Endothelial cell of umbilical vein (primary cell): Measurements from ENCODE around the gene FAM222B. TPM values are rescaled to one million over a fixed set of nuclear protein-coding genes. Genes with fewer than 3 reads are reported as not detected.
"Not testable (repeated sequence)": the region's sequence is repeated elsewhere in the genome, so short reads cannot be mapped to it uniquely, and the experiment has no call there.

Experiments used
- BruUV-seq: library from RNA; stranded (reverse); fragments of 400-500 nt; replicated peaks from 2 replicates; lab custom pipeline; 2021; lab: Mats Ljungman, UMichigan
- CTCF ChIA-PET: fragments of 300-600, 350-600 bp; sonication (Branson Sonifier 250); formaldehyde crosslinking; loops from one replicate; lab custom pipeline; 2021; ENCODE audit warnings: antibody characterized with exemption, inconsistent platforms; lab: Charles Lee
- POLR2A ChIA-PET: fragments of 300-600, 350-600 bp; sonication (Branson Sonifier 250); formaldehyde crosslinking; loops from one replicate; lab custom pipeline; 2021; ENCODE audit warnings: antibody characterized with exemption, inconsistent platforms; lab: Charles Lee
- DNase-seq: peaks from one replicate; pipeline ENCODE4 v3.0.0-alpha.2; 2011; ENCODE audit warnings: low read depth, low spot score
- FAIRE-seq: peaks from 2 replicates; lab custom pipeline; 2011; peaks lifted over from hg19 to GRCh38; lab: Jason Lieb, UNC
- H2AFZ ChIP-seq: 2 replicates; pipeline ENCODE4 v1.6.0; 2012; ENCODE audit warnings: low read depth, low read length, control low read depth, inconsistent platforms
- H3K27ac ChIP-seq: 2 replicates; pipeline ENCODE4 v1.5.1; 2011; ENCODE audit warnings: low read depth, mild to moderate bottlenecking, control low read depth, low read length, moderate library complexity; ENCODE audit not compliant: insufficient read depth
- H3K27me3 ChIP-seq, 2 experiments: 2 replicates each; pipeline versions ENCODE4 v1.6.0 to v1.6.1; 2011; ENCODE audit warnings: low read length in 2 of 2, mixed read lengths in 1 of 2; ENCODE audit not compliant: control insufficient read depth in 2 of 2, insufficient read depth in 2 of 2
- H3K36me3 ChIP-seq, 2 experiments: 2 replicates in 1 of 2; 3 replicates in 1 of 2; pipeline ENCODE4 v1.5.1; 2011; ENCODE audit warnings: low read length in 2 of 2, mild to moderate bottlenecking in 1 of 2, moderate library complexity in 1 of 2; ENCODE audit not compliant: control insufficient read depth in 2 of 2, insufficient read depth in 2 of 2; ENCODE audit errors: extremely low read depth in 1 of 2
- H3K4me1 ChIP-seq: 3 replicates; pipeline ENCODE4 v1.5.1; 2011; ENCODE audit warnings: mild to moderate bottlenecking, low read length; ENCODE audit not compliant: control insufficient read depth, insufficient read depth; ENCODE audit errors: extremely low read depth
- H3K4me2 ChIP-seq: 2 replicates; pipeline ENCODE4 v1.6.1; 2011; ENCODE audit warnings: low read length, control low read depth, mixed read lengths; ENCODE audit not compliant: insufficient read depth
- H3K4me3 ChIP-seq, 3 experiments: fragments of 200-600 bp in 1 of 3; sonication (generic), shearing (Covaris generic) in 1 of 3; replicated peaks in 1 of 3; 2 replicates each; pipeline ENCODE4 v1.5.1; 2011 to 2016; ENCODE audit warnings: control low read depth in 3 of 3, low read length in 3 of 3, mild to moderate bottlenecking in 2 of 3, inconsistent platforms in 1 of 3, low read depth in 1 of 3, moderate library complexity in 1 of 3; ENCODE audit not compliant: insufficient read depth in 1 of 3
- H3K79me2 ChIP-seq: 2 replicates; pipeline ENCODE4 v1.6.0; 2012; ENCODE audit warnings: low read length, inconsistent platforms; ENCODE audit not compliant: control insufficient read depth, insufficient read depth
- H3K9ac ChIP-seq: replicated peaks from 2 replicates; pipeline ENCODE3; 2011; ENCODE audit warnings: low read length, control low read depth; ENCODE audit not compliant: insufficient read depth; ENCODE audit errors: extremely low read depth
- H3K9me1 ChIP-seq: replicated peaks from 3 replicates; pipeline ENCODE4 v1.6.0; 2011; ENCODE audit warnings: mild to moderate bottlenecking, low read length; ENCODE audit not compliant: control insufficient read depth, insufficient read depth; ENCODE audit errors: extremely low read depth
- H3K9me3 ChIP-seq: replicated peaks from 2 replicates; pipeline ENCODE4 v1.5.1; 2012; ENCODE audit warnings: low read length, inconsistent platforms; ENCODE audit not compliant: control insufficient read depth, insufficient read depth
- H4K20me1 ChIP-seq: replicated peaks from 2 replicates; pipeline ENCODE3; 2011; ENCODE audit warnings: mild to moderate bottlenecking, low read length; ENCODE audit not compliant: control insufficient read depth, insufficient read depth; ENCODE audit errors: extremely low read depth
- CTCF ChIP-seq, 2 donors: IDR thresholded peaks; 1 replicate in 1 of 2; 2 replicates in 1 of 2; pipeline ENCODE4 v1.5.1; 2011; ENCODE audit warnings: low read length in 2 of 2, mild to moderate bottlenecking in 2 of 2, moderate library complexity in 2 of 2, control low read depth in 1 of 2, inconsistent platforms in 1 of 2, low read depth in 1 of 2; ENCODE audit not compliant: insufficient read depth in 1 of 2; ENCODE audit errors: extremely low read depth in 1 of 2
- EZH2 ChIP-seq: IDR thresholded peaks from 2 replicates; pipeline ENCODE4 v1.6.1; 2012; ENCODE audit warnings: borderline replicate concordance, low read depth, mild to moderate bottlenecking, moderate library complexity, low read length, inconsistent platforms; ENCODE audit not compliant: severe bottlenecking
- FOS ChIP-seq: IDR thresholded peaks from 2 replicates; pipeline ENCODE4 v1.6.1; 2011; ENCODE audit warnings: mild to moderate bottlenecking, low read length, moderate library complexity, borderline replicate concordance; ENCODE audit not compliant: insufficient read depth
- GATA2 ChIP-seq: IDR thresholded peaks from 2 replicates; pipeline ENCODE4 v1.7.0; 2011; ENCODE audit warnings: low read depth, mild to moderate bottlenecking, moderate library complexity, mixed read lengths, low read length; ENCODE audit not compliant: insufficient read length, insufficient read depth
- JUN ChIP-seq: IDR thresholded peaks from 2 replicates; pipeline ENCODE4 v1.6.1; 2011; ENCODE audit warnings: borderline replicate concordance, low read depth; ENCODE audit not compliant: insufficient read length, insufficient read depth
- MYC ChIP-seq: IDR thresholded peaks from one replicate; pipeline ENCODE4 v1.6.1; 2011; ENCODE audit warnings: mild to moderate bottlenecking, low read depth, low read length
- POLR2A ChIP-seq: IDR thresholded peaks from 2 replicates; pipeline ENCODE4 v1.6.1; 2012; ENCODE audit warnings: low read depth, mild to moderate bottlenecking, control low read depth, low read length
- POLR2AphosphoS5 ChIP-seq: IDR thresholded peaks from 2 replicates; pipeline ENCODE4 v1.6.1; 2012; ENCODE audit warnings: low read depth, mild to moderate bottlenecking, control low read depth, low read length, moderate library complexity; ENCODE audit not compliant: insufficient read depth
- dilution Hi-C: fragments of 300-500 bp; cut with MboI; formaldehyde crosslinking; loops from one replicate; pipeline ENCODE4 v1.15.0; 2019; ENCODE audit warnings: low sequenced_read_pairs; ENCODE audit not compliant: extremely low pct_ligation_motif_present
- intact Hi-C: fragments of 100-400 bp; cut with micrococcal nuclease; formaldehyde crosslinking; loops from one replicate; pipeline ENCODE4 v1.10.0; 2022
- polyA plus RNA-seq, 4 experiments: library from polyadenylated mRNA; depleted of rRNA in 3 of 4; stranded (reverse) in 3 of 4; unstranded in 1 of 4; fragments of >200 nt; gene quantifications; 2 replicates each; pipeline versions ENCODE4 v1.2.1 to v1.2.3, GENCODE V29; 2011 to 2012; ENCODE audit warnings: missing spikeins in 1 of 4
- total RNA-seq: library from RNA; stranded (reverse); gene quantifications from 2 replicates; pipeline ENCODE4 v1.2.3, GENCODE V29; 2021
- TF ChIP-seq, protein P1 (sequence below): IDR thresholded peaks from 2 replicates; pipeline ENCODE4 v1.6.1; 2011; ENCODE audit not compliant: insufficient read depth, insufficient read length

FAM222B gene
- total and polyA plus RNA-seq, 2 donors (not counting 3 experiments of a cell fraction or from before 2014, with no cell fraction given) = 21.1 to 30.6 TPM

DNA sequence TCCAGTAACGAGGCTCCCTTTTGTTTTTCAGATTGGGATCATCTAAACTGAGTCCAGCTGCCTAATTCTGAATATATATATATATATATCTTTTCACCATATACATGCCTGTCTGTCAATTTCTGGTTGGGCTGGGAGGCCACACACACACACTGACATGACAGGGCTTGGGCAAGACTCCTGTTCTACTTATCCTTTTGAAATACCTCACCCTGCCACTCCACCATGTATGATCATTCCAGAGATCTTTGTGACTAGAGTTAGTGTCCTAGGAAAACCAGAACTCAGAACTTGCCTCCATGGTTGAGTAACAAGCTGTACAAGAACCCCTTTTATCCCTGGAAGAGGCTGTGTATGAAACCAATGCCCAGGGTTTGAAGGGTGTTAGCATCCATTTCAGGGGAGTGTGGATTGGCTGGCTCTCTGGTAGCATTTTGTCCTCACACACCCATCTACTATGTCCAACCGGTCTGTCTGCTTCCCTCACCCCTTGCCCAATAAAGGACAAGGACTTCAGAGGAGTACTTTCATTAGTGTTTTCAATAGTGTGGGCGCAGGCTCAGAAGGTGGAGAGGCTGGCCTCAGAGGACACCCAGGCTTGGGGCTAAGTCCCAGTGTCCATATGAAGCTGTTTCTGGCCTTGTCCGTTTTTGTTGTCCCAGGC lies 118.6 kb downstream of the FAM222B start:
- H4K20me1 ChIP-seq, H3K9me3 ChIP-seq, H2AFZ ChIP-seq, H3K27ac ChIP-seq, intact Hi-C loops, H3K4me3 ChIP-seq, dilution Hi-C loops, H3K9me1 ChIP-seq, H3K4me2 ChIP-seq, H3K27me3 ChIP-seq, BruUV-seq, DNase-seq, H3K9ac ChIP-seq, FAIRE-seq: not testable (repeated sequence)
- CTCF ChIA-PET = interaction anchor here (13.7 kb wide), 1 partner anchor 23 kb away, joined by 602 read pairs; the partner anchor contains the start of gene TRAF4
- Histone ChIP-seq H3K36me3 (peaks cover 17 to 19% of the 10 kb centered on the region in 2 experiments), H3K4me1 (peaks cover 42% of the 10 kb centered on the region), H3K79me2 (peaks cover 38% of the 10 kb centered on the region)
- POLR2A ChIA-PET = interaction anchor here (0.6 kb wide), 1 partner anchor 189 kb away, joined by 3 read pairs; no protein-coding TSS in a partner anchor

DNA sequence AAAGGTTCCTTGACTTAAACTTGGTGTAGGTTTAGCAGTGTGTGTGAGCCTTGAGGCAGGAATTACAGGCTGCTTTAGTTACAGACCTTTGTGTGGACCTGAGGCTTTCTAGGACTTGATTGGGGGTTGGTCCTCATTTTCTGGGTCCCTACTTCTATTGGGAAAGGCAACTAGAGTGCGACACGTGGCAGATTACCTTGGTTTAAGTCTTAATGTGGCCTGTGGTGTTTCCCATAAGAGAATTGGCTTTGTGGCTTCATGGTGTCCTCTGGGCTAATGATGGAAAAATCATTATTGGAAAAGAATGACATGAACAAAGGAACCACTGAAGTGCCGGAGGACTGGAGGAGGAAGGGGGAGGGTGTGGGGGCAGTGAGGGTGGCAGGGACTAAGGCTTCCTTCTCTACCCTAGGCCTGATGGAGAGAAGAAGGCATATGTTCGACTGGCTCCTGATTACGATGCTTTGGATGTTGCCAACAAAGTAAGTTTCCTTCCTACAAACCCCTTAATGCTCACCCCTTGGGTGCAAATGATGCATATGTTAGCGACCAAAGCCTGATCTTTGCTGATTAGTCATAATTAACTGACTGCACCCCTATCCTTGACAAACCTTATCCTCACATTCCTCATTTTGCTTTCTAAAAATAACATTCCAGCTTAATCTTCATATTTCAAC lies 119.3 kb downstream of the FAM222B start:
- Histone ChIP-seq H3K4me2 (no peak overlapping the region), H3K9ac (no peak overlapping the region), H3K27me3 (no peaks in the 10 kb centered on the region), H3K9me1 (no peaks in the 10 kb centered on the region), H3K36me3 (peaks cover 17 to 19% of the 10 kb centered on the region in 2 experiments), H3K79me2 (peaks cover 38% of the 10 kb centered on the region), H4K20me1 (no peaks in the 10 kb centered on the region), H2AFZ (no peak overlapping the region), H3K4me1 (peaks cover 47% of the 10 kb centered on the region), H3K9me3 (no peaks in the 10 kb centered on the region), H3K27ac (no peak overlapping the region), H3K4me3 (no peak overlapping the region)
- FAIRE-seq (no peak), DNase-seq (no peak)
- POLR2A ChIA-PET = interaction anchor here (0.6 kb wide), 1 partner anchor 190 kb away, joined by 3 read pairs; no protein-coding TSS in a partner anchor
- TF ChIP-seq GATA2 (no peak), FOS (no peak), CTCF (IDR thresholded peaks at IDR 0.05; ENCODE audit: extremely low read depth in 1 of 2, insufficient read depth in 1 of 2, low read depth in 1 of 2, low read length in 2 of 2) (no peak), POLR2A (no peak), MYC (no peak), EZH2 (no peak), JUN (no peak), POLR2AphosphoS5 (no peak)
- TF ChIP-seq, protein P1, sequence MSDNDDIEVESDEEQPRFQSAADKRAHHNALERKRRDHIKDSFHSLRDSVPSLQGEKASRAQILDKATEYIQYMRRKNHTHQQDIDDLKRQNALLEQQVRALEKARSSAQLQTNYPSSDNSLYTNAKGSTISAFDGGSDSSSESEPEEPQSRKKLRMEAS = no peak
- intact Hi-C loops (no loop called here), dilution Hi-C loops (no loop called here)
- CTCF ChIA-PET = interaction anchor here (13.7 kb wide), 1 partner anchor 24 kb away, joined by 602 read pairs; the partner anchor contains the start of gene TRAF4
- no TSS peak for BruUV-seq
